GM10266 (cell line): ENCODE results near the gene RIN3.

Experiments
- DNase-seq: peaks from one replicate; pipeline ENCODE4 v3.0.0; 2012; ENCODE audit errors: extremely low spot score
- CTCF ChIP-seq: IDR thresholded peaks from 2 replicates; pipeline ENCODE4 v1.5.1; 2012; ENCODE audit warnings: mild to moderate bottlenecking, low read depth; ENCODE audit not compliant: control insufficient read depth, insufficient read depth; ENCODE audit errors: missing control alignments

RIN3 gene

GRCh38 chr14:92524602-92525185 is 11.1 kb downstream of the RIN3 start:
- no peak for TF ChIP-seq CTCF

GRCh38 chr14:92525322-92526095 is 11.9 kb downstream of the RIN3 start:
- TF ChIP-seq CTCF: no peak
- no peak for DNase-seq

More at GRCh38 chr14:92524602-92525185, 11.1 kb downstream of the RIN3 start:
- DNase-seq: no peak

GRCh38 chr14:92527721-92528120 is 14.1 kb downstream of the RIN3 start:
- no peak for TF ChIP-seq CTCF
- DNase-seq: no peak

GRCh38 chr14:92528486-92529100 is 15.0 kb downstream of the RIN3 start:
- DNase-seq: no peak
- TF ChIP-seq CTCF: no peak

- TF ChIP-seq CTCF: no peak
Observed at GRCh38 chr14:92529903-92530302, 16.3 kb downstream of the RIN3 start.

GRCh38 chr14:92531106-92531873 is 17.7 kb downstream of the RIN3 start:
- no peak for DNase-seq
- no peak for TF ChIP-seq CTCF

More at GRCh38 chr14:92529903-92530302, 16.3 kb downstream of the RIN3 start:
- no peak for DNase-seq
